Suppressor macrophage treated with lipopolysaccharide for 1 hour (primary cell): ENCODE data around the gene SETD5.

Source experiments
- DNase-seq, 3 donors: peaks; one replicate each; pipeline ENCODE4 v3.0.0-alpha.2; 2020 to 2022

SETD5 gene

GRCh38 chr3:9397332-9397905 lies at the start of gene SETD5:
Gene SETD5, plus strand, starts transcription at chr3:9397615. Its CDS starts 31,324 bp downstream, at chr3:9428939.
- peak; percentile 99 to 100 (median 99) for DNase-seq

GRCh38 chr3:9347887-9348286 lies 49.5 kb upstream of the SETD5 start:
- DNase-seq: no peak

GRCh38 chr3:9349321-9350117 lies 47.9 kb upstream of the SETD5 start:
- no peak for DNase-seq

GRCh38 chr3:9351709-9352126 lies 45.7 kb upstream of the SETD5 start:
- no peak for DNase-seq

- DNase-seq: peak; percentile 72 to 80 (median 78)
These were observed 44.3 kb upstream of the SETD5 start for GRCh38 chr3:9352917-9353752.

- DNase-seq: no peak
These were observed 35.6 kb upstream of the SETD5 start for GRCh38 chr3:9361691-9362388.

- peak; percentile 98 to 99 (median 98) for DNase-seq
These were observed 34.5 kb upstream of the SETD5 start, which contains the start of gene THUMPD3 for GRCh38 chr3:9362731-9363530. Gene THUMPD3, plus strand, starts transcription at chr3:9363054. Its CDS starts 2,015 bp downstream, at chr3:9365069.

GRCh38 chr3:9369508-9369907 lies 27.9 kb upstream of the SETD5 start:
- DNase-seq: no peak

- DNase-seq: no peak
These were observed 23.9 kb upstream of the SETD5 start for GRCh38 chr3:9373465-9373864.

GRCh38 chr3:9377981-9378380 lies 19.4 kb upstream of the SETD5 start:
- DNase-seq: no peak

GRCh38 chr3:9379327-9379726 lies 18.1 kb upstream of the SETD5 start:
- no peak for DNase-seq

- no peak for DNase-seq
These were observed 17.4 kb upstream of the SETD5 start for GRCh38 chr3:9380014-9380413.

- peak; percentile 15 to 64 (median 60) for DNase-seq
These were observed 13.1 kb upstream of the SETD5 start for GRCh38 chr3:9384141-9384828.

- DNase-seq: no peak
These were observed 12.0 kb upstream of the SETD5 start for GRCh38 chr3:9385187-9386077.

- DNase-seq: no peak
These were observed 11.3 kb upstream of the SETD5 start for GRCh38 chr3:9386078-9386459.

- no peak for DNase-seq
These were observed 10.7 kb upstream of the SETD5 start for GRCh38 chr3:9386501-9387321.

- no peak for DNase-seq
These were observed 10.1 kb upstream of the SETD5 start for GRCh38 chr3:9387322-9387655.

GRCh38 chr3:9388142-9388541 lies 9.3 kb upstream of the SETD5 start:
- no peak for DNase-seq

- DNase-seq: no peak
These were observed 8.7 kb upstream of the SETD5 start for GRCh38 chr3:9388562-9389272.
